HUES6 (cell line): ENCODE measurements around the gene ZDHHC17.

Source experiments
- H3K27ac ChIP-seq: 2 replicates; pipeline ENCODE4 v1.7.0; 2013; ENCODE audit warnings: low read depth, mild to moderate bottlenecking, low read length, inconsistent platforms
- H3K27me3 ChIP-seq: 2 replicates; pipeline ENCODE4 v1.6.1; 2013; ENCODE audit warnings: low read length; ENCODE audit not compliant: control insufficient read depth, insufficient read depth
- H3K36me3 ChIP-seq: 2 replicates; pipeline ENCODE4 v1.6.1; 2013; ENCODE audit warnings: low read length; ENCODE audit not compliant: control insufficient read depth, insufficient read depth
- H3K4me1 ChIP-seq: 2 replicates; pipeline ENCODE4 v1.6.1; 2013; ENCODE audit warnings: low read length; ENCODE audit not compliant: control insufficient read depth, insufficient read depth
- H3K4me3 ChIP-seq: 2 replicates; pipeline ENCODE4 v1.5.1; 2013; ENCODE audit warnings: low read depth, low read length
- H3K9ac ChIP-seq: one replicate; pipeline ENCODE4 v1.6.1; 2013; ENCODE audit warnings: mild to moderate bottlenecking, low read length
- H3K9me3 ChIP-seq: 2 replicates; pipeline ENCODE4 v1.6.1; 2013; ENCODE audit warnings: low read depth, low read length; ENCODE audit not compliant: control insufficient read depth, insufficient read depth

Gene ZDHHC17

DNA sequence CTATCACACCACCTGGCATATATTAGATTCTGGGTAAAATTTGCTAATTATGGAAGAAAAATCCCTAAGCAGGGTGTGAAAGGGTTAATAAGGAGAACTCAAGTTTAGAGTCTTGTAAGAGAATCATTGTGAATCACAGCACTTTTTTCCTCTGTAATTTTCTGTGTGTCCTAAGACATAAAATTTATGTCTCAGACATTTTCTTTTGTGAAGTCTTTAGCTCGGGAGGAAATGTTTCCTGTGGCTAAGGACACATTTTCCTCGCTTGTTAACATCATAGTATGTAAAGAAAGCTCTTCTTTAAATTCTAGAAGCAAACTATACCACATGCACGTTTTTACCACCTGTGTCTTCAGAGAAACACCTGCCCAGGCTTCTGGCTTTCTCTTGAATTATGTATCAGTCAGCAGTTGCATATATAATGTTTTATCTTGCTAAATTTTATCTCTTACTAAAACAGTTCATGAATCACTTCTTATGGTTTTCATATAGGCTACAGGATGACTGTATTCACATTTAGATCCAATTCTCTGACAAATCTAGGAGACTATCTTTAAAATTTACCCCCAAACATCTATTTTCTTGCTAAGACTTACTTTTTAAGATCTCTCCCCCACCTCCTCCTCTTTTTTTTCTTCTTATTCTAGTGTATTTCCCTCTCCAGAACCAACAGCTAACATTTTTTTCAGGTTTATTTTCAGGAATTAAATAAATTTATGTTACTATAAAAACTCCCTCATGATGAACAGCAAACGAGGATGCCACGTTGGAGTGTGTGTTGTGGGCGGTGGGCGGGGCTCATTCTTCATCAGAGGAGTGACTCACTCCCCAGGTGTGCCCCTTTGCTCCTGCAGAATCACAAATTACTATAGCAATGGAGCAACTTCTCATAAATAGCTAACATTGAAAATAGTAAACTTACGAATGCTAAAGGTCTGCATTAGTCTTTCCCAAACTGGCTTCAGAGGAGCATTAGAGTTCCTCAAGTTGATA lies 126.5 kb downstream of the ZDHHC17 start:
- no peaks in the 10 kb centered on the region for H3K36me3 ChIP-seq
- H3K27me3 ChIP-seq: no peaks in the 10 kb centered on the region
- peaks cover 8% of the 10 kb centered on the region; the same call in 1 of the 2 replicates for H3K4me1 ChIP-seq
- H3K27ac ChIP-seq: no peak overlapping the region
- H3K9ac ChIP-seq: no peak overlapping the region
- no peak overlapping the region for H3K4me3 ChIP-seq
- H3K9me3 ChIP-seq: peaks cover 6% of the 10 kb centered on the region; the same call in 1 of the 2 replicates

DNA sequence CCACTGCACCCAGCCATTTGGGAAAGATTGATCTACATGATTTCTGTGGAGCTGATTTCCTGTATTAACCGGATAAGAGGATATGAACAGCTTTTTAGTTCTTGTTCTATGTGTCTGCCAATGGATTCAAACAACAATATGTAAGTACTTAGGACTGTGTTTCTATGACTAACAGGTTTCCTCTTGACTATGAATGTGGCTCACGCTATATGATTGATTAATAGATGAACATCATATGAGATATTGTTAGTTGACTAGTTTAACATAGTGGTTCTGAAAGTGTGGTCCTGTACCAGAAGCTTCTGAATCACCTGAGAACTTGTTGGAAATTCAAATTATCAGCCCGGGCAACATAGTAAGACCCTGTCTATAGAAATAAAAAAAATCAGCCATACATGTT lies 127.7 kb downstream of the ZDHHC17 start:
- Histone ChIP-seq H3K9me3 (peaks cover 6% of the 10 kb centered on the region; the same call in 1 of the 2 replicates), H3K4me3 (no peak overlapping the region), H3K9ac (no peak overlapping the region), H3K4me1 (peaks cover 8% of the 10 kb centered on the region; the same call in 1 of the 2 replicates), H3K36me3 (no peaks in the 10 kb centered on the region), H3K27me3 (no peaks in the 10 kb centered on the region), H3K27ac (no peak overlapping the region)

DNA sequence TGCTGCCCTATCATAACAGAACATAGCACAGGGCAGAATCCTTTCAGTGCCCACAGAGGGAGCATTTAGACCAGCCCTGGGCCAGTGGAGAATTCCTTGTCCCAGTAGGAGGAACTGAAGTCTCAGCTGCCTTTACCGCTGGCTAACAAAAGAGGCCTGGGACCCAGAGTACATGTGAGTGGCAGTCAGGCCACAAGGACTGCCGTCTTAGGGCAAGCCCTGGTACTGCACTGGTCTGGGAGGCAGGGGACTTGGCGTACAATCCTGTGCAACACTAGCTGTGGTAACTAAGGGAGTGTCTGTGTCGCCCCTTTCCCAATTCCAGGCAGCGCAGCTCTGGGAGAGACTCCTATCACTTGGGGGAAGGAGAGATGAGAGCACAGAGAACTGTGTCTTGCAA lies 131.9 kb downstream of the ZDHHC17 start:
- Histone ChIP-seq H3K4me1 (peaks cover 5% of the 10 kb centered on the region; the same call in 1 of the 2 replicates), H3K4me3 (no peak overlapping the region), H3K9me3 (peaks cover 6% of the 10 kb centered on the region; the same call in 1 of the 2 replicates), H3K9ac (no peak overlapping the region), H3K27ac (no peak overlapping the region), H3K36me3 (no peaks in the 10 kb centered on the region), H3K27me3 (no peaks in the 10 kb centered on the region)

DNA sequence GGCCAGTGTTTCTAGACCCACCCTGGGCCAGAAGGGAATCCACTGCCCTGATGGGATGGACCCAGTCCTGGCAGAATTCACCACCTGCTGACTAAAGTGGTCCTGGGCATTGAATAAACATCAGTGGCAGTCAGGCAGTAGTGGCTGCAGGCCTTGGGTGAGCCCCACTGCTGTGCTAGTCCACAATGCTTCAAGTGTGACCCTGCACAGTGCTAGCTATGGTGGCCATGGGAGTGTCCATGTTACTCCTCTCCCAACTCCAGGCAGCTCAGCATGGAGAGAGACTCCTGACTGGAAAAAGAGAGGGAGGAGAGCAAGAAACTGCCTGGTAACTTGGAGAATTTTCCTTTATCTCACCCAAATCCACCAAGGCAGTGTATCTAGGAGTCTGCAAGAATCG lies 132.4 kb downstream of the ZDHHC17 start:
- H3K9me3 ChIP-seq: peaks cover 6% of the 10 kb centered on the region; the same call in 1 of the 2 replicates
- H3K9ac ChIP-seq: no peak overlapping the region
- H3K4me3 ChIP-seq: no peak overlapping the region
- H3K27ac ChIP-seq: no peak overlapping the region
- no peaks in the 10 kb centered on the region for H3K27me3 ChIP-seq
- H3K36me3 ChIP-seq: no peaks in the 10 kb centered on the region
- H3K4me1 ChIP-seq: peaks cover 5% of the 10 kb centered on the region; the same call in 1 of the 2 replicates

DNA sequence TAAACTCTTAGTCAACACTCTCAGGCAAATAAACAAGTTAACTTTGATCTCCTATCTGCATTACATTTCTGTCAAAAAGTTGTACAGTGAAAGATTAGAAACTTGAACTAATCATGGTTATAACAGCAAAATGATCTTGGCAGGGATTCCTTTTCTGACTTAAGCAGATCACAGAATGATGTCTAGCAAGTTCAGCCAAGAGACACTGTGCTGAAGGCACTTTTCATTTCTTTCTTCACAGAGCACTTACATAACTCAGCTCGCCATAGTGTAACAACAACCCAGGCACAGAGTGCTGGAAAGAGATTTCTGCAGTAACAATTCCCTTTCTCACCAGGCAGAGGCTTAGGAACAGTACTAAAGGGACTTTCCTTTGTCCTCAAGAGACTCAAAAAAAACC lies 134.5 kb downstream of the ZDHHC17 start:
- no peak overlapping the region for H3K9ac ChIP-seq
- H3K27ac ChIP-seq: no peak overlapping the region
- H3K9me3 ChIP-seq: peaks cover 6% of the 10 kb centered on the region; the same call in 1 of the 2 replicates
- no peaks in the 10 kb centered on the region for H3K36me3 ChIP-seq
- H3K27me3 ChIP-seq: no peaks in the 10 kb centered on the region
- no peak overlapping the region for H3K4me3 ChIP-seq
- H3K4me1 ChIP-seq: no peaks in the 10 kb centered on the region; the same call in 1 of the 2 replicates

DNA sequence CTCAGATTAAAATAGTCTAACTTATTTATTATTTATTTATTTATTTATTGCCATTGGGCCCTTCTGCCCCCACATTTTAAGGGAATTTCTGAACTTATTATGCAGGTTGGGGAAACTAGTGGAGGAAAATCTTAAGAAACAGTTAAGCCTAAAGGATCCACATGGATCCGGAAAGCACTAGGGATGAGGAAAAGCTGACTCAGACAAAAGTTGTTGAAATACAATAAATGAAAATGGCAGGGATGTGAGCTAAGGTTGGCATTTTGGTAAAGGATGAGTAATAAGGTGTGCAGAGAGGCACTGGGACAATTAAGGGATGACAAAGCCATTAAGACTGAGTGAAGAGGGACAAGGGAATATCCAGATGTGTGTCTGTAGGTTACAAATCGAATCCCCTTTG lies 135.6 kb downstream of the ZDHHC17 start:
- H3K9me3 ChIP-seq: peaks cover 3% of the 10 kb centered on the region; the same call in 1 of the 2 replicates
- no peaks in the 10 kb centered on the region for H3K27me3 ChIP-seq
- no peak overlapping the region for H3K9ac ChIP-seq
- no peak overlapping the region for H3K4me3 ChIP-seq
- no peak overlapping the region for H3K27ac ChIP-seq
- H3K36me3 ChIP-seq: no peaks in the 10 kb centered on the region
- H3K4me1 ChIP-seq: no peaks in the 10 kb centered on the region; the same call in 1 of the 2 replicates

DNA sequence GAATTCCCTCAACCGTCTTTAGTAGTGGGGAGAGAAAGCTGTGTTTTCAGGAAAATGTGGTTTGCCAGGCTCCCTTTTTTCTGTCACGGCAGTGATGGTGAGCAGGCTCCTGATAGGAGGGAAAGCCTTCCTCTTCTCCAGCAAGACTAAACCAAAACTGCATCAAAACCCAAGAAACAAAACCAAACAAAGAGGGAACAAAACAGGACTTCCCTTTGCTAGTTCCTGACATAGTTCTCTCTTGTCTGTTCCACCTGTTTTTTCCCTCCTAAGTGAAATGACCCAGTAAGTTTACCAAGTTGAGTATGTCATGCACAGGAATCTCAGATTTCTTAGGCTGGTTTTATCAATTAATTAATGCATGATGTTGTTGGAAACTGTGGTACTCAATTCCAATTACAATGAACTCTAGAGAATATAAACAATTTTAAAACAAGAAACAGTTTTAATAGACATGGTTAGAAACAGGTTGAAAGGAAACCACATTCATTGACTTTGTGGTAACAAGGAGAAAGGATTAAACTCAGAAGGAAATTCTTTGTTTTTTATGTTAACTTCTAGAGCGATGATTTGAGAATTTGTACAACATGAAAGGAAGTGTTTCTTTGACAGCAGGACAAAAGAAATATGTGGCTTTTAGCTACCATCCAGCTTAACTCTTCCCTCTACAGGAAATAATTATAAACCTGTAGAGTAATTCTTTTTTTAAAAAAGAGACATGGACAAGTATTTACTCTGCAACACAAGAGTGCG lies 137.9 kb downstream of the ZDHHC17 start:
- H3K9me3 ChIP-seq: no peaks in the 10 kb centered on the region; the same call in 1 of the 2 replicates
- H3K4me3 ChIP-seq: no peak overlapping the region
- H3K4me1 ChIP-seq: peaks cover 3% of the 10 kb centered on the region; the same call in 1 of the 2 replicates
- H3K27ac ChIP-seq: no peak overlapping the region
- H3K9ac ChIP-seq: no peak overlapping the region
- no peaks in the 10 kb centered on the region for H3K27me3 ChIP-seq
- H3K36me3 ChIP-seq: no peaks in the 10 kb centered on the region
